ENCODE measurements around the gene CDC34. TPM values are rescaled to one million over a fixed set of nuclear protein-coding genes. Genes with fewer than 3 reads are reported as not detected.
A peak's percentile ranks its signal among the peaks of the same experiment; 100 is the strongest.
"Not testable (repeated sequence)": the region's sequence is repeated elsewhere in the genome, so short reads cannot be mapped to it uniquely, and the experiment has no call there.

CDC34 gene
- total RNA-seq, 6 experiments from 2014 or later = 44.8 to 81.8 (median 49.5) TPM

DNA sequence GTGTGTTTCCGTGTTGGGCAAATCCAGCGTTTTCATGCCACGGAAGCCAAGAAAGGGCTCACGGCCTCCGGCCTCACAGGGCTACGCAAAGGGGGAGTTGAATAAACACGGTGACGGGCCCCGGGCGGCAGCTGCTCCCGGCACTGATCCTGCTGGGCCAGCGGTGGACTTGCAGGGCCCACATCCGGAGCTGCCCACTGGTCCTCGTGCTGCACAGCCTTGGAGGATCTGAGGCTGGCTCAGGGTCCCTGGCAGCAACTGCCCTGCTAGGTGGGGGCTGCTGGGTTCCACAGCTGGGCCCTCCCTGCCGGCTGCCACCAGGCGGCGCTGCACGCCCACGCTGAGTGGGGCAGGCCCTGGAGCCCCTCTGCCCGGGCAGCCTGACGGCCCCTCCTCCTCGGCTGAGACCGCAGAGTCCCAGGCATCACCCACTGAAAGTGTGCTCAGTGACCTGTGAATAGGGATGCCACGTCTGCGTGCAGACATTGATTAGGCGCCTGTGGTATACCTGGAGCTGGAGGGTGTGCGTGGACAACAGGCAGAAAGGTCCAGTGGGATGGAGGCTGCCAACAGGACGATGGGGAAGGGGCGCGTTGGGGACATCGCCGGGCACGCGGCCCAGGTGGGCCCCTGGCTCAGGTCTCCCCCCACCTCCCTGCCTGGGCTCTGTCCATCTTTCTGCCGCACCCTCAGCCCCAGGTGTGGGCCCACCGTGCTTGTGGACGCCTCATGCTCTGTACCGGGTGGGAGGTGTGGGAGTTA, 52.9 kb downstream of the CDC34 start:
- Histone ChIP-seq H3K27me3 (peaks cover 0 to 13% of the 10 kb centered on the region in 2 donors), H3K4me1 (no peaks in the 10 kb centered on the region), H3K9me3 (no peaks in the 10 kb centered on the region), H3K27ac (no peak overlapping the region), H3K36me3 (peaks cover 0 to 26% (median 10%) of the 10 kb centered on the region in 4 donors), H3K4me3 (no peak overlapping the region)
- intact Hi-C loops (cut with DNase I) = no loop called here
- TF ChIP-seq POLR2A (IDR thresholded peaks at IDR 0.05) = no peak
- TF ChIP-seq, protein P1, sequence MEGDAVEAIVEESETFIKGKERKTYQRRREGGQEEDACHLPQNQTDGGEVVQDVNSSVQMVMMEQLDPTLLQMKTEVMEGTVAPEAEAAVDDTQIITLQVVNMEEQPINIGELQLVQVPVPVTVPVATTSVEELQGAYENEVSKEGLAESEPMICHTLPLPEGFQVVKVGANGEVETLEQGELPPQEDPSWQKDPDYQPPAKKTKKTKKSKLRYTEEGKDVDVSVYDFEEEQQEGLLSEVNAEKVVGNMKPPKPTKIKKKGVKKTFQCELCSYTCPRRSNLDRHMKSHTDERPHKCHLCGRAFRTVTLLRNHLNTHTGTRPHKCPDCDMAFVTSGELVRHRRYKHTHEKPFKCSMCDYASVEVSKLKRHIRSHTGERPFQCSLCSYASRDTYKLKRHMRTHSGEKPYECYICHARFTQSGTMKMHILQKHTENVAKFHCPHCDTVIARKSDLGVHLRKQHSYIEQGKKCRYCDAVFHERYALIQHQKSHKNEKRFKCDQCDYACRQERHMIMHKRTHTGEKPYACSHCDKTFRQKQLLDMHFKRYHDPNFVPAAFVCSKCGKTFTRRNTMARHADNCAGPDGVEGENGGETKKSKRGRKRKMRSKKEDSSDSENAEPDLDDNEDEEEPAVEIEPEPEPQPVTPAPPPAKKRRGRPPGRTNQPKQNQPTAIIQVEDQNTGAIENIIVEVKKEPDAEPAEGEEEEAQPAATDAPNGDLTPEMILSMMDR (IDR thresholded peaks at IDR 0.05) = peak; percentile 74 to 84 (median 77)
- WGBS (ENCODE audit: insufficient coverage, low coverage, low lambda C conversion rate, missing lambda C conversion rate) = 39% methylated on average over 3 of the region's 38 CpGs
- DNase-seq (peak in 2 of 3 donors; percentile 44 to 56), ATAC-seq (peak; percentile 58 to 69 (median 63))

DNA sequence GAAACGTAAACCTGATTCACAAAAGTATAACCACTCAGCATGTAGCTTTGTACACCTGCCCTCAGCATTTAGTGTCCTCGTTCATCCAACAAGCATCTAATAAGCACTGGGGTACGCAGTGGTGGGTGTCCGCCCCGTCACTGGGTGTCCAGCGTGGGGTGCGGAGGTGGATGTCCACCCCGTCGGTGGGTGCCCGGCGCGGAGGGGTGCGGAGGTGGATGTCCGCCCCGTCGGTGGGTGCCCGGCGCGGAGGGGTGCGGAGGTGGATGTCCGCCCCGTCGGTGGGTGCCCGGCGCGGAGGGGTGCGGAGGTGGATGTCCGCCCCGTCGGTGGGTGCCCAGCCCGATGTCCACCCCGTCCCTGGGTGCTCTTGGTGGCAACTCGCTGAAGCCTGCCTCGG, 53.6 kb downstream of the CDC34 start:
- intact Hi-C loops (cut with DNase I); H3K9me3 ChIP-seq; ATAC-seq; H3K27ac ChIP-seq; H3K4me1 ChIP-seq; DNase-seq; H3K4me3 ChIP-seq: not testable (repeated sequence)
- WGBS (ENCODE audit: insufficient coverage, low coverage, low lambda C conversion rate, missing lambda C conversion rate) = 79% methylated on average over 24 of the region's 34 CpGs
- peaks cover 0 to 21% (median 10%) of the 10 kb centered on the region in 4 donors for H3K36me3 ChIP-seq
- H3K27me3 ChIP-seq = peaks cover 0 to 13% of the 10 kb centered on the region in 2 donors

DNA sequence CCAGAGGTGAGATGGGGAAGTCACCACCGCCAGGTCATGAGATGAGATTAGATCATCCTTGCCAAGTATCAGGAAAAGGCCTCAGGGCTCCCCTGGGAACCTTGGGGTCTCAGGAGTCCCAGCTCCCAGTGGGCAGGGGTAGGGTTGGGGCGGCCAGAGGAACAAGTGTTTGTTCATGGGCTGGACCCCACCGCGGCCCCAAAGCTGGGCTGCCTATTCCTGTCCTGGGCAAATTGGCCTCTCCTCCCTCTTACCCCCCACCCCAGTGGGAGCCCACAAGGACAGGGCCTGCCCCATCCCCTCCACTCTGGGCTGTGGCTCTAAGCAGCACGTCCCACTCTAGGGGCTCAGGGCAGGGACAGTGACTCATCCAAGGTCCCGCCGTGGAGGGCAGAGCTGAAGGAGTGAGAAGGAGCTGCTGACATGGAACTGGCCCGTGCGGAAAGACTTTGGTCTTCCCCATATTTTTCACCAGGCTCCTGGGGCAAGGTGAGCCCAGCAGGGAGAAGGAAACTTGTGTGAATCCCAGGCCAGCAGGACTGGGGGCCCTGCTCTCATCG, 54.1 kb downstream of the CDC34 start:
- no peak for TF ChIP-seq POLR2A (IDR thresholded peaks at IDR 0.05)
- TF ChIP-seq, protein P1 (IDR thresholded peaks at IDR 0.05) = no peak
- DNase-seq (peak in 1 of 3 donors; percentile 20), ATAC-seq (no peak)
- no peak overlapping the region for H3K27ac ChIP-seq
- no peaks in the 10 kb centered on the region for H3K9me3 ChIP-seq
- H3K36me3 ChIP-seq = peaks cover 0 to 16% (median 8%) of the 10 kb centered on the region in 4 donors
- WGBS (ENCODE audit: insufficient coverage, low coverage, low lambda C conversion rate, missing lambda C conversion rate) = 55% methylated on average over 5 of the region's 10 CpGs
- peaks cover 0 to 16% of the 10 kb centered on the region in 2 donors for H3K27me3 ChIP-seq
- H3K4me3 ChIP-seq = no peak overlapping the region
- intact Hi-C loops (cut with DNase I) = no loop called here
- no peaks in the 10 kb centered on the region for H3K4me1 ChIP-seq

DNA sequence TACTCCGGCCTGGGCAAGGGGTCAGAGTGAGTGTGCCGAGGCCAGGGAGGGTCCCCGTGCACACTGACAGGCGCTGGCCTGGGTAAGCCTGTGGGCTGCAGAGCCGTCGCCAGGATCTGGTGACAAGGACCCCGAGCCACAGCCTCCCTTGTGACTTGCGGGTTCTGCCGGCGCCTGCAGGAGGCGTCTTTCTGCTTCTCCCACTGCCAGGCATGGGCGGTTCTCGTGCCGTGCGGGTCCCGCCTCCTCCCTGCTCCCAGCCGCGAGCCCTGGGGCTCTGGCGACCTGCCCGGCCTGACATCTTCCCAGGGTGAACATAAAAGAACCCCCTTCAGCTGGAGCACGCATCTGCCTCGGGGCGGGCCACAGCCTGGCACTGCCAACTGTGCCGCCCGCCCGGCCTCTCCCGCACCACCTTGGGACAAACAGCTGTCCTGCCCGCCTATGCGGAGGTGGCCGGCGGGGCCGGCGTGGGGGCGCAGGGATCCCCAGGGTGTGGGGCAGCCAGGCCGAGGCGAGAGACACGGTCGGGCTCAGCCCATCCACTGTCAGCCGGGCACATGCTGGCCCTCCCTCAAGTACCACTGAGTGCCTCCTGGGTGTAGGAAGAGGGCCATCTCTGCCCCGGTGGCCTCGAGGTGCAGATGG, 56.7 kb downstream of the CDC34 start:
- Histone ChIP-seq H3K36me3 (no peaks in the 10 kb centered on the region), H3K4me3 (no peak overlapping the region), H3K9me3 (no peaks in the 10 kb centered on the region), H3K27me3 (peaks cover 0 to 33% of the 10 kb centered on the region in 2 donors), H3K27ac (no peak overlapping the region), H3K4me1 (no peaks in the 10 kb centered on the region)
- DNase-seq (peak in 1 of 3 donors; percentile 68), ATAC-seq (peak; percentile 46 to 62 (median 56))
- TF ChIP-seq POLR2A (IDR thresholded peaks at IDR 0.05) = no peak
- TF ChIP-seq, protein P1 (IDR thresholded peaks at IDR 0.05) = peak; percentile 27 to 42 (median 36)
- intact Hi-C loops (cut with DNase I) = no loop called here
- 1% methylated on average over 13 of the region's 41 CpGs for WGBS (ENCODE audit: insufficient coverage, low coverage, low lambda C conversion rate, missing lambda C conversion rate)
